Gastrocnemius medialis (tissue), 4 donors: Measurements from ENCODE around the gene CHD1L. TPM values are rescaled to one million over a fixed set of nuclear protein-coding genes. Genes with fewer than 3 reads are reported as not detected.
A peak's percentile ranks its signal among the peaks of the same experiment; 100 is the strongest.

Source experiments
- ATAC-seq, 2 donors: fragments of 150-250 bp; one replicate each; pipeline ENCODE4 v1.9.1; 2016
- DNase-seq, 2 donors: peaks; one replicate each; pipeline ENCODE4 v3.0.0-alpha.2; 2019
- H3K27ac ChIP-seq, 4 donors: fragments of 200-600 bp; sonication (generic); 1 replicate in 1 of 4; 2 replicates in 3 of 4; pipeline ENCODE4 v1.5.1; 2016 to 2018; ENCODE audit warnings: mild to moderate bottlenecking in 2 of 4, moderate library complexity in 1 of 4
- H3K27me3 ChIP-seq, 3 donors: fragments of 200-600 bp; sonication (generic) in 2 of 3; 1 replicate in 1 of 3; 2 replicates in 2 of 3; pipeline versions ENCODE4 v1.5.1 to v1.6.0; 2016 to 2019; ENCODE audit warnings: mild to moderate bottlenecking in 1 of 3, moderate library complexity in 1 of 3
- H3K36me3 ChIP-seq, 2 donors: fragments of 200-600 bp; sonication (generic) in 1 of 2; one replicate each; pipeline ENCODE4 v1.5.1; 2017 to 2018
- H3K4me1 ChIP-seq, 2 donors: fragments of 200-600 bp; sonication (generic) in 1 of 2; one replicate each; pipeline ENCODE4 v1.5.1; 2016 to 2017; ENCODE audit warnings: mild to moderate bottlenecking in 2 of 2
- H3K4me3 ChIP-seq, 4 donors: fragments of 200-600 bp; sonication (generic) in 3 of 4; 1 replicate in 1 of 4; 2 replicates in 3 of 4; pipeline ENCODE4 v1.5.1; 2016 to 2019; ENCODE audit warnings: mild to moderate bottlenecking in 2 of 4
- H3K9me3 ChIP-seq, 3 donors: fragments of 200-600 bp; sonication (generic) in 2 of 3; 1 replicate in 1 of 3; 2 replicates in 2 of 3; pipeline ENCODE4 v1.5.1; 2016 to 2019
- POLR2A ChIP-seq, 2 donors: fragments of 450-650 bp; IDR thresholded peaks; one replicate each; pipeline ENCODE4 v1.6.1; 2017; ENCODE audit warnings: antibody characterized with exemption in 2 of 2, mild to moderate bottlenecking in 2 of 2, moderate library complexity in 2 of 2
- in situ Hi-C, 4 donors: fragments of 200-750 bp; cut with MboI; loops; one replicate each; pipeline versions ENCODE4 v1.15.0 to v1.8.0; 2017; ENCODE audit warnings: low sequenced_read_pairs in 4 of 4
- intact Hi-C: fragments of 100-400 bp; cut with DNase I; formaldehyde crosslinking; loops from one replicate; pipeline ENCODE4 v1.15.1; 2023; ENCODE audit warnings: low total_unique reads
- total RNA-seq, 4 donors: library from RNA; depleted of rRNA; stranded (reverse); fragments of >200 nt; gene quantifications; one replicate each; pipeline versions ENCODE4 v1.1.0 to v1.2.3, GENCODE V29; 2016
- TF ChIP-seq, protein P1 (sequence below), 5 experiments: fragments of 450-650 bp in 3 of 5; fragments of 200-600 bp in 2 of 5; sonication (generic) in 2 of 5; IDR thresholded peaks in 4 of 5; conservative IDR thresholded peaks in 1 of 5; 1 replicate in 4 of 5; 2 replicates in 1 of 5; pipeline ENCODE4 v1.5.1; 2016 to 2019; ENCODE audit warnings: antibody characterized with exemption in 5 of 5, mild to moderate bottlenecking in 3 of 5, moderate library complexity in 3 of 5

CHD1L gene
- total RNA-seq, 4 donors from 2014 or later: 9.0 to 10.3 (median 9.6) TPM

DNA sequence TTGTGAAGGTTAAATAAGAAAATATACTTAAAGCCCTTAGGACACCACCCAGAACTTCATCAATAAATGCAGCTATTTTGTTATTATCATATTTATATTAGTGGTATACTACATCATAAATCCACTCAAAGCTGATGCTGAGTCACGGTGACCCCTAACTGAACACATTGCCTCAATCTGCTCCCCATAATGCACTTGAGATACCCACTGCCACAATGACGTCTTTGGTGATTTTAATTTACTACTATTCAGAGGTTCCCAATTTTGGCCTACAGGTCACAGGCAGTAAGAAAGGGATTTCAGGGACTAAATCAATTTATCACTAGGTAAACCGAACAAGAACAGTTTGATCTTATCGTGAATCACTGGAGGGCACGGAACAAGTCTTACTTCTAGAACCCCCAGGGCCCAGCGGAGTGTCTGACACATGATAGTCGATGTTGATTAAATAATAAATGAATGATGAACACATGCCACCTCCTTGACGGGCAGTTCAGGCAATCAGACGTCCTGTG lies 493 bp upstream of the CHD1L start:
- intact Hi-C loops (loop anchor here (1.0 to 10.0 kb wide), 3 partner anchors 67 to 355 kb away; no protein-coding TSS in a partner anchor), in situ Hi-C loops (loop anchor here in 1 of 4 donors (10.0 kb wide), 1 partner anchor 67 kb away; the partner anchor contains the start of gene PRKAB2)
- H3K27me3 ChIP-seq: no peaks in the 10 kb centered on the region
- H3K9me3 ChIP-seq: no peaks in the 10 kb centered on the region
- peaks cover 14 to 21% of the 10 kb centered on the region in 2 donors for H3K4me1 ChIP-seq
- H3K27ac ChIP-seq: peak overlapping the region; percentile 93 to 97 (median 95)
- TF ChIP-seq, protein P1, sequence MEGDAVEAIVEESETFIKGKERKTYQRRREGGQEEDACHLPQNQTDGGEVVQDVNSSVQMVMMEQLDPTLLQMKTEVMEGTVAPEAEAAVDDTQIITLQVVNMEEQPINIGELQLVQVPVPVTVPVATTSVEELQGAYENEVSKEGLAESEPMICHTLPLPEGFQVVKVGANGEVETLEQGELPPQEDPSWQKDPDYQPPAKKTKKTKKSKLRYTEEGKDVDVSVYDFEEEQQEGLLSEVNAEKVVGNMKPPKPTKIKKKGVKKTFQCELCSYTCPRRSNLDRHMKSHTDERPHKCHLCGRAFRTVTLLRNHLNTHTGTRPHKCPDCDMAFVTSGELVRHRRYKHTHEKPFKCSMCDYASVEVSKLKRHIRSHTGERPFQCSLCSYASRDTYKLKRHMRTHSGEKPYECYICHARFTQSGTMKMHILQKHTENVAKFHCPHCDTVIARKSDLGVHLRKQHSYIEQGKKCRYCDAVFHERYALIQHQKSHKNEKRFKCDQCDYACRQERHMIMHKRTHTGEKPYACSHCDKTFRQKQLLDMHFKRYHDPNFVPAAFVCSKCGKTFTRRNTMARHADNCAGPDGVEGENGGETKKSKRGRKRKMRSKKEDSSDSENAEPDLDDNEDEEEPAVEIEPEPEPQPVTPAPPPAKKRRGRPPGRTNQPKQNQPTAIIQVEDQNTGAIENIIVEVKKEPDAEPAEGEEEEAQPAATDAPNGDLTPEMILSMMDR (IDR thresholded peaks at IDR 0.05 in 4 of 5, conservative IDR thresholded peaks at IDR 0.05 in 1 of 5): no peak
- TF ChIP-seq POLR2A (IDR thresholded peaks at IDR 0.05): no peak
- no peak for DNase-seq
- no peaks in the 10 kb centered on the region for H3K36me3 ChIP-seq
- peak overlapping the region; percentile 81 to 89 (median 84) for H3K4me3 ChIP-seq
- no peak for ATAC-seq

GRCh38 chr1:147243228-147243685 lies 773 bp downstream of the CHD1L start:
- intact Hi-C loops (loop anchor here (1.0 to 10.0 kb wide), 3 partner anchors 72 to 354 kb away; no protein-coding TSS in a partner anchor), in situ Hi-C loops (loop anchor here in 1 of 4 donors (10.0 kb wide), 1 partner anchor 68 kb away; the partner anchor contains the start of gene PRKAB2)
- peak overlapping the region; percentile 93 to 97 (median 95) for H3K27ac ChIP-seq
- peak; percentile 89 to 95 for ATAC-seq
- H3K4me1 ChIP-seq: peaks cover 19 to 25% of the 10 kb centered on the region in 2 donors
- H3K4me3 ChIP-seq: peak overlapping the region; percentile 81 to 89 (median 84)
- H3K27me3 ChIP-seq: no peaks in the 10 kb centered on the region
- DNase-seq: no peak
- TF ChIP-seq, protein P1 (IDR thresholded peaks at IDR 0.05 in 4 of 5, conservative IDR thresholded peaks at IDR 0.05 in 1 of 5): no peak
- TF ChIP-seq POLR2A (IDR thresholded peaks at IDR 0.05): no peak
- H3K36me3 ChIP-seq: no peaks in the 10 kb centered on the region
- H3K9me3 ChIP-seq: no peaks in the 10 kb centered on the region

DNA sequence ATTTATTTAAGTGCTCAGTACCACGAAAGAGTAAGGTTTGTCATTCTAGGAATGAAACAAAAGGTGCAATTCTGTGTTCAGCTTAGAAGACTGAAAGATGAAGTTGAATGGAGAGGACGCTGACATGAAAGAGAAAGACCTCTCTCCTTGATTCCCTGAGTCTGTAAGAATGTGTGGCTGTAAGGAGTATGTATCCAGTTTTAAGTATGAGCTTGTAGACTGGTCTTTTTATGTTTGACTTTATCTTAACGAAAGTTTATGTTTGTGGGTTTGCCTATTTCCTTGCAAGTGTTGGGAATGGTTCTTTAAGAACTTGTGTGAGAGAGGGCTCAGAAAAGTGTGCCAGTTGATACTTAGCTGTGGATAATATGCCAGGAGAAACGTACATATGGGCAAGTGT lies 1.4 kb downstream of the CHD1L start:
- Histone ChIP-seq H3K27me3 (no peaks in the 10 kb centered on the region), H3K4me3 (peak overlapping the region; percentile 81 to 89 (median 84)), H3K27ac (peak overlapping the region; percentile 93 to 97 (median 95)), H3K36me3 (no peaks in the 10 kb centered on the region), H3K9me3 (no peaks in the 10 kb centered on the region), H3K4me1 (peaks cover 19 to 25% of the 10 kb centered on the region in 2 donors)
- TF ChIP-seq, protein P1 (IDR thresholded peaks at IDR 0.05 in 4 of 5, conservative IDR thresholded peaks at IDR 0.05 in 1 of 5): no peak
- no peak for TF ChIP-seq POLR2A (IDR thresholded peaks at IDR 0.05)
- intact Hi-C loops (loop anchor here (1.0 to 10.0 kb wide), 3 partner anchors 73 to 353 kb away; no protein-coding TSS in a partner anchor), in situ Hi-C loops (loop anchor here in 1 of 4 donors (10.0 kb wide), 1 partner anchor 69 kb away; the partner anchor contains the start of gene PRKAB2)
- ATAC-seq: no peak
- DNase-seq: no peak

DNA sequence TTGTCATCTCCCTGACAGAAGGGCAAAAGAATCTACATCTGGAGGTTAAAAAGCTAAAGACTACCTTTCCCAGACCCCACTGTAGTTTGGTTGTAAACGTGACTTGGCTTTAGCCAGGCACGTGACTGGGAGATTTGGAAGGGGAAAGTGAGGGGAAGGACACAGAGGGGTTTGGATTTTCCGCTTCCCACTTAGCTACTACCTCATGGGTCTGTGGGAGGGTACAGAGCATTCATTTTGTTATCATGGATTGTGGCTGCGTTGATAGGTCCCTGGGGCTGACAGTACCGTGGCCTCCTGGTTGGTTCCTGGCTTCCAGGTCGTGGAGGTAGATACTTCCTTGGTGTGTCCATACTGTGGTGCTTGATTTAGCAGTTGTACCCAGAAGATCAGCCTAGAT lies 2.6 kb downstream of the CHD1L start:
- TF ChIP-seq POLR2A (IDR thresholded peaks at IDR 0.05): no peak
- TF ChIP-seq, protein P1 (IDR thresholded peaks at IDR 0.05 in 4 of 5, conservative IDR thresholded peaks at IDR 0.05 in 1 of 5): no peak
- Histone ChIP-seq H3K27ac (peak overlapping the region in 2 of 4 donors; percentile 10 to 93), H3K4me3 (no peak overlapping the region), H3K36me3 (no peaks in the 10 kb centered on the region), H3K27me3 (no peaks in the 10 kb centered on the region), H3K9me3 (no peaks in the 10 kb centered on the region), H3K4me1 (peaks cover 19 to 25% of the 10 kb centered on the region in 2 donors)
- ATAC-seq (no peak), DNase-seq (no peak)
- intact Hi-C loops (loop anchor here (10.0 kb wide), 1 partner anchor 160 kb away; no protein-coding TSS in a partner anchor), in situ Hi-C loops (loop anchor here (5.0 to 10.0 kb wide), 2 partner anchors 70 to 73 kb away; partner anchors contain the start of gene PRKAB2 (in 4 of the 4))
